Suppressor macrophage (primary cell): ENCODE data around the gene CCDC57.
A peak's percentile ranks its signal among the peaks of the same experiment; 100 is the strongest.
"Not testable (repeated sequence)": the region's sequence is repeated elsewhere in the genome, so short reads cannot be mapped to it uniquely, and the experiment has no call there.

ENCODE experiments used
- DNase-seq, 4 experiments: peaks; one replicate each; pipeline ENCODE4 v3.0.0-alpha.2; 2020 to 2022

The CCDC57 gene

GRCh38 chr17:82223517-82223916, 10.9 kb upstream of the CCDC57 start:
- DNase-seq = no peak

- no peak for DNase-seq
These were observed 10.2 kb upstream of the CCDC57 start for GRCh38 chr17:82222816-82223215.

- no peak for DNase-seq
These were observed 8.8 kb upstream of the CCDC57 start for GRCh38 chr17:82221341-82221902.

- DNase-seq = no peak
These were observed 7.4 kb upstream of the CCDC57 start for GRCh38 chr17:82219753-82220709.

GRCh38 chr17:82219083-82219482, 6.4 kb upstream of the CCDC57 start:
- no peak for DNase-seq

GRCh38 chr17:82218349-82219075, 5.9 kb upstream of the CCDC57 start:
- no peak for DNase-seq

GRCh38 chr17:82217530-82218204, 5.0 kb upstream of the CCDC57 start:
- peak; percentile 85 to 92 (median 92) for DNase-seq

- peak; percentile 51 to 80 (median 68) for DNase-seq
These were observed 4.5 kb upstream of the CCDC57 start for GRCh38 chr17:82217120-82217529.

- DNase-seq = peak; percentile 98 to 99 (median 98)
These were observed 3.9 kb upstream of the CCDC57 start for GRCh38 chr17:82216301-82217119.

GRCh38 chr17:82215972-82216300, 3.3 kb upstream of the CCDC57 start:
- DNase-seq = no peak

GRCh38 chr17:82215095-82215971, 2.7 kb upstream of the CCDC57 start:
- peak; percentile 78 to 88 (median 83) for DNase-seq

GRCh38 chr17:82214012-82214628, 1.5 kb upstream of the CCDC57 start:
- DNase-seq = peak in 3 of 4 experiments; percentile 30 to 39 (median 38)

GRCh38 chr17:82213251-82214011, 789 bp upstream of the CCDC57 start:
- DNase-seq = peak; percentile 94 to 97 (median 96)

GRCh38 chr17:82210655-82211054, 2.0 kb downstream of the CCDC57 start:
- not testable (repeated sequence) for DNase-seq

GRCh38 chr17:82205720-82206508, 6.7 kb downstream of the CCDC57 start:
- peak; percentile 84 to 94 (median 92) for DNase-seq

- DNase-seq = peak in 2 of 4 experiments; percentile 35 to 59
These were observed 7.6 kb downstream of the CCDC57 start for GRCh38 chr17:82204831-82205719.

- no peak for DNase-seq
These were observed 8.7 kb downstream of the CCDC57 start for GRCh38 chr17:82203920-82204319.

- DNase-seq = no peak
These were observed 9.7 kb downstream of the CCDC57 start for GRCh38 chr17:82202981-82203380.
